Stimulated activated CD4-positive, alpha-beta T cell treated with anti-CD3 and anti-CD28 coated beads, Interleukin-12 subunit alpha, Interleukin-12 subunit beta, amount 100 ng/mL, for 24 hours (primary cell): ENCODE measurements around the gene GPAT2.
"Not testable (repeated sequence)": the region's sequence is repeated elsewhere in the genome, so short reads cannot be mapped to it uniquely, and the experiment has no call there.

Experiments used
- DNase-seq, 2 experiments: peaks; one replicate each; pipeline ENCODE4 v3.0.0-alpha.2; 2020; ENCODE audit warnings: low read depth in 2 of 2

GPAT2 gene, protein sequence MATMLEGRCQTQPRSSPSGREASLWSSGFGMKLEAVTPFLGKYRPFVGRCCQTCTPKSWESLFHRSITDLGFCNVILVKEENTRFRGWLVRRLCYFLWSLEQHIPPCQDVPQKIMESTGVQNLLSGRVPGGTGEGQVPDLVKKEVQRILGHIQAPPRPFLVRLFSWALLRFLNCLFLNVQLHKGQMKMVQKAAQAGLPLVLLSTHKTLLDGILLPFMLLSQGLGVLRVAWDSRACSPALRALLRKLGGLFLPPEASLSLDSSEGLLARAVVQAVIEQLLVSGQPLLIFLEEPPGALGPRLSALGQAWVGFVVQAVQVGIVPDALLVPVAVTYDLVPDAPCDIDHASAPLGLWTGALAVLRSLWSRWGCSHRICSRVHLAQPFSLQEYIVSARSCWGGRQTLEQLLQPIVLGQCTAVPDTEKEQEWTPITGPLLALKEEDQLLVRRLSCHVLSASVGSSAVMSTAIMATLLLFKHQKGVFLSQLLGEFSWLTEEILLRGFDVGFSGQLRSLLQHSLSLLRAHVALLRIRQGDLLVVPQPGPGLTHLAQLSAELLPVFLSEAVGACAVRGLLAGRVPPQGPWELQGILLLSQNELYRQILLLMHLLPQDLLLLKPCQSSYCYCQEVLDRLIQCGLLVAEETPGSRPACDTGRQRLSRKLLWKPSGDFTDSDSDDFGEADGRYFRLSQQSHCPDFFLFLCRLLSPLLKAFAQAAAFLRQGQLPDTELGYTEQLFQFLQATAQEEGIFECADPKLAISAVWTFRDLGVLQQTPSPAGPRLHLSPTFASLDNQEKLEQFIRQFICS

GRCh38 chr2:96034792-96035191, at the start of gene GPAT2:
Gene GPAT2, minus strand, starts transcription at chr2:96034916. Its CDS starts 2,557 bp downstream, at chr2:96032359.
- not testable (repeated sequence) for DNase-seq

GRCh38 chr2:96083989-96084857, 49.5 kb upstream of the GPAT2 start:
- DNase-seq: no peak

DNA sequence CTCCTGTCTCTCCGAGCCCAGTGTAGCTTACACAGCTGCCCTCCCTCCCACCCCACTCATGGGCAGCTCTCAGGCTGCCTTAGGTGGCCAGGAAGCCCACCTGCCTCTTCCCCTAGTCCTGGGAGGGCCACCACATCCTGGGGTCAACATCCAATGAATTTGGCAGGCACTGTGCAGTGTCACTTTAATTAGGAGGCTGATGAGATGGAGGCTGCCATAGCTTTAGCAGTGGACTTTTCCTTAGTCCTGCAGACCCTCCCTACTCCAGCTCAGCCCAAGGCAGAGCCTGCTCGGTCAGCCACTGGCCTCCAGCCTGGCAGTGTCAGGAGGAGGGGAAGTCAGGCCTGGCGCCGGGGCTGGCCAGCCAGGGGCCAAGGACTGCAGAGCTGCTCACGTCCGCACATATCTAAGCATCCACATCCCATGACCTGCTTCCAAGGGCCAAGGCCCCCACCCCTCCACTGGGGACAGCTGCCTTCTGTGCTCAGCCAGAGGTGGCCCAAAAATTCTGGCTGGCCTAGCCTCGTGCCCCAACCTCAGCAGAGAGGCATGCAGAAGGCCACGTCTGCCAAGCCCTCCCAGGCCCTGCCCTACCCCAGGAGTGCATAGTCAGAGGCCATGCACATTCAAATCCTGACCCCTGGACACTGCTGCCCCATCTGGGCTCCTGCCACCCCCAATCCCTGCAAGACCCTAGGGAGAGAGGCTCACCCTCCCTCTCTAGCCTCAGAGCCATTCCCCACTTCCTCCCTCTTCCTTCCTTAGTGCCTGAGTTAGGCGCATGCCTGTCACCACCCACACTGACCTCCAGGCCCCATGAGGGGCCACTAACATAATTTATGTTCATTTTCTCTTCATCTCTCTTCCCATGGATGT, 48.6 kb upstream of the GPAT2 start:
- no peak for DNase-seq

GRCh38 chr2:96082211-96083063, 47.7 kb upstream of the GPAT2 start:
- no peak for DNase-seq

DNA sequence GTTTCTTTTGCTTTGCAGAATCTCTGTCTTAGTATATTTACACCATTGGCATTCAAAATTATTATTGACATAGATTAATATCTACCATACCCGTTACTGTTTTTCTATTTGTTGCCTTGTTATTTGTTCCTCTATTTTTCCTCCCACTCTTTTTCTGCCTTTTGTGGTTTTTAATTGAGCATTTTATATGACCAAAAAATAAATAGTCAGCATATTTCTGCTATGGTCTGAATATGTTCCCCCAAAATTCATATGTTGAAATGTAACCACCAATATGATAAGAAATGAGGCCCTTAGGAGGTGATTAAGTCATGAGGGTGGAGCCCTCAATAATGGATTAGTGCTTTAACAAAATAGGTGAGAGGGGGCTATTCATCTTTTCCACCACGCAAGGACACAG, 46.3 kb upstream of the GPAT2 start:
- no peak for DNase-seq

- no peak for DNase-seq
These were observed 40.6 kb upstream of the GPAT2 start for GRCh38 chr2:96075199-96075771.

GRCh38 chr2:96074156-96074555, 39.4 kb upstream of the GPAT2 start:
- no peak for DNase-seq

GRCh38 chr2:96073170-96073775, 38.6 kb upstream of the GPAT2 start:
- DNase-seq: no peak

GRCh38 chr2:96072746-96073145, 38.0 kb upstream of the GPAT2 start:
- DNase-seq: no peak

DNA sequence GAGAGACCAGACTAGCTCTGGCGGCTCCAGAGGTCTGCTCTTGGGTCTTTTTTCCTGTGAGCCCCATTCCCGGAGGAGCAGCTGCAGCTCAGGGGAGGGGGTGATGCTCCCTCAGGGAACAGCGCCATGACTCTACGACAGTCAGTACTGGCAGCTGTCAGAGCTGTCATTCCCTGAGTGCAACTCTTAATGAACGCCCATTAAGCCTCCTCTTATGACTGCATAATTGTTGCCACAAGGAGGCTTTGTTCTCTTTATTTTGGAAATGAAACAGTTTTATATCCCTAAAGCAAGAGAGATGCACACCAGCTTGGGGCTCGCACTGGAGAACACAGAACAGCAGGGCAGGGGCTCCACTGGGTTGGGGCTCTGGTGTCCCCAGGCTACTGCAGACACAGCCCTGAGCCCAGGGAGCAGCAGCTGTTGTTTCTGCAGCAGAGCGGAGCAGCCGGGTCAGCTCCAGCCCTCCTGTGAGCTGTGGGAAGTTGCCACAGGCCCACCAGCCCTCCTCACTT, 37.3 kb upstream of the GPAT2 start:
- not testable (repeated sequence) for DNase-seq

DNA sequence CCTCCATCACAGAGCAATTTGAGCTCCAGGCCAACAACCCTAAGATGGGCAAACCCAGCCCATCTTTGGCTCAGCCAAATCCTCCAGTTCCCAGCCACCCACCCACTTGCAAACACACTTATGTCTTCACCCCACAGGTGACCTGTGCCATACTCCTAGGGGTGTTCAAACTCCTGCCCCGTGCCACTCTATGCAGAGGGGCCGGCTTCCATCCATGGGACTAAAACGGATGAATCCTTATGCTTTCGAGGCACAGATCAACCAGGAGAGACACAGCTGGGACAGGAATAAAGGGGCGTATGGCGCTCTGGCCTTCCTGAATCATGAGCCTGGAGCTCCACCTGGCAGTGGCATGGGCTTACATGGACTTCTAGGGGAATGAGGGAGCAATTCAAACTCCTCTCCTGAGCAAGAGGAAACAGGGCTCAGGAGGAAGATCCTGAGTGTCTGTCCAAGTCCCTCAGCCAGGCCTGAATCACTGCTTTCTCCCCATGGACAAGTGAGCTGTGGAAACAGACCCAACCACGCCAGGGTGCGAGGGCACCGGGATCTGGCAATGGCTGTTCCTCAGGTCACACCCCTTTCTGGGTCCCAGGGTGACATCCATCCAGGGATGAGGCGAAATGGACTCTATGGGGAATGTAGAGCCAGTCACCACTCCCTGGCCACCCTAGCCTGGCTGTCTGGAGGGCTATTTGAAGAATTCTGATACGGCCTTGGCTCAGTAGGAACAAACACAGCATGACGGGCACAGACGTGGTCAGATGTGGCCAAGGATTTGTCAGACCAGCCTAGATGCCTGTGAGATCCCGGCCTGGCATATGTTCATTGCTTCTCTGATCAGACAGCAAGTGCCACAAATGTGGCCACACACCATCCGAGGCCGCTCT, 36.6 kb upstream of the GPAT2 start:
- not testable (repeated sequence) for DNase-seq

GRCh38 chr2:96070351-96070750, 35.6 kb upstream of the GPAT2 start:
- not testable (repeated sequence) for DNase-seq

DNA sequence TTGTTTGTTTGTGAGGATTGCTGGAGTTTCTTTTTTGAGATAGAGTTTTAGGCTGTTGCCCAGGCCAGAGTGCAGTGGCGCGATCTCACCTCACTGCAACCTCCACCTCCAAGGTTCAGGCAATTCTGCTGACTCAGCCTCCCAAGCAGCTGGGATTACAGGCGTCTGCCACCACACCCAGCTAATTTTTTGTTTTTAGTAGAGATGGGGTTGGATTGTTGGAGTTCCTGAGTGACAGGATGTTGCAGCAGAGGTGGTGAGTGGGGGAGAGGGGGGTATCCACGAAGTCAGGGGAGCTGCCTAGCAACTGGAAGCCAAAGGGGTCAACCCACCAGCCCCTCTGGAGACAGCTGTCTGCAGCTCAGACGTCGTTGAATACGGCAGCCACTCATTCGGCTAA, 35.2 kb upstream of the GPAT2 start:
- DNase-seq: not testable (repeated sequence)

DNA sequence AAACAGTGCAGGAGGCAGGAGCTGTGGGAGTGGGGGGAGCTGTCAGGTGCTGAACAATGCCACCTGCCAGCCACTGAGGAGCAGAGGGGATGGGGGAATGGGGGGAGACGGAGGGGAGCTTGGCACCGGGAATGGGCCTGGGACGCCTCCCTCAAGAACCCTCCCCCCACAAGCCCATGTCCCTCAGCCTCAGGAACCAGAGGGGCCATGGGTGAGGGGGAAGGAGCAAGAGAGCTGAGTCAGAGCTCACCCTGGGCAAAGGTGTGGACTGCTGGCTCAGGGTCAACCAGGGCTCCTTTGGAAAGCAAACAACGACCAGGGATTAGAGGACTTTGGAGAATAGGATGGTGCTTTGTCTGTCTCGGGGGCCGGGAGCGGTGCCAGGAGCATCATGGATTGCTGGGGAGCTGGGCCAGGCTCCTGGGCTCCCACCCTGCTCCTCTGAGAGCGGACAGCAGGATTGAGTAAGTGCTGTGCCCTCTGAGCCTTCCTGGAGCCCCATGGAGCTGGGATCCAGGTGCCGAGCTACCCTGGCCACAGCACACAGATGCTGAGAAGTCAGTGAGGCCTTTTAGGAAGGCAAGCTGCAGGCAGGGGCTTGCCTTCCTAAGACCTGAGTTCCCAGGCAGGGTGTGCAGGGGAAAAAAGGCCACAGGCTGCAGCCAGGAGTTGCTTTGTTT, 33.3 kb upstream of the GPAT2 start:
- DNase-seq: not testable (repeated sequence)

- not testable (repeated sequence) for DNase-seq
These were observed 32.5 kb upstream of the GPAT2 start for GRCh38 chr2:96067098-96067660.

GRCh38 chr2:96066511-96066910, 31.8 kb upstream of the GPAT2 start:
- DNase-seq: not testable (repeated sequence)

GRCh38 chr2:96065954-96066353, 31.2 kb upstream of the GPAT2 start:
- not testable (repeated sequence) for DNase-seq
